Stimulated activated CD8-positive, alpha-beta memory T cell treated with anti-CD3 and anti-CD28 coated beads, Interleukin-15, amount 100 ng/mL, for 1 hour (primary cell): ENCODE results near the gene RFC2.
"Not testable (repeated sequence)": the region's sequence is repeated elsewhere in the genome, so short reads cannot be mapped to it uniquely, and the experiment has no call there.

Source experiments
- DNase-seq: peaks from one replicate; pipeline ENCODE4 v3.0.0-alpha.2; 2020; ENCODE audit warnings: low read depth

The RFC2 gene

DNA sequence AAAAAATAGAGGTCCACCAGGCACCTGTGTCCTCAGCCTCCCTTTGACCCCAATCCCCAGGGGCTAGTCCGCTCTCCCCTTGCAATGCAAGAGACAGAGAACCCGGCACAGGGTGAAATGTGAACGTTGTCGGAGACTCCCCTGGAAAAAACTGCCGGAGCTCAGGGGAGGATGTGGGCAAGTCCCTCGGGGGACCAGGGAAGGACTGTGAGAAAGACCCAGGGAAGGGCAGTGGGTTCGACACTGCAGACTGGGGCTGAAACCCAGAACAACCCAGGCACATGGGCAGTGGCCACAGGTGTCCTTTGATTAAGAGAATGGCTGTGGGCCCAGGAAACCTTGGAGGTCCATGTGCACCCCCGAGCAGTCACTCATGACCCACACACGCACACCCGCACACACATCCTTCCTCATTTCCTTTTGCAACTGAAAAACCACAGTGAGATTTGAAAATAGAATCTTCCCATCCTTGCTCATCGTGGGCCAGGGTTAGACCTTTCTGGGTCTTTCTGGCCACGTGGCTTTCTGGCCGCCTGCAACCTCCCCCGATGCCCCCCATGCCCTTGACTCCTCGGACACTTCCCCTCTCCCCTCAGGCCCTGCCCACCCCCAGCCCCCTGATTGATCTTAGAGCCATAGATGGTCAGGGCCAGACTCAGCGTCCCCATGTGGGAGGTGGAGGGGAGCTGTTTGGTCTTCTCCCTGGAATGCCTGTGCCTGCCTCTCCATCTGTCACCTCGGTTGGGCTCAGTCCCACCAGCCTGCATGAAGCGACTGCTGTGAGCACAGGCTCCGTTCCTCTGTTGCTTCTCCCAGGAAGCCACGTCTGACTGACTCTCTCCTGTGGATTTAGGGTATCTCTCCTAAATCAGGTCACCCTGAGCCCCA is 36.5 kb downstream of the RFC2 start:
- DNase-seq = no peak

- DNase-seq = no peak
Measured at GRCh38 chr7:74216361-74216761, 37.8 kb downstream of the RFC2 start.

DNA sequence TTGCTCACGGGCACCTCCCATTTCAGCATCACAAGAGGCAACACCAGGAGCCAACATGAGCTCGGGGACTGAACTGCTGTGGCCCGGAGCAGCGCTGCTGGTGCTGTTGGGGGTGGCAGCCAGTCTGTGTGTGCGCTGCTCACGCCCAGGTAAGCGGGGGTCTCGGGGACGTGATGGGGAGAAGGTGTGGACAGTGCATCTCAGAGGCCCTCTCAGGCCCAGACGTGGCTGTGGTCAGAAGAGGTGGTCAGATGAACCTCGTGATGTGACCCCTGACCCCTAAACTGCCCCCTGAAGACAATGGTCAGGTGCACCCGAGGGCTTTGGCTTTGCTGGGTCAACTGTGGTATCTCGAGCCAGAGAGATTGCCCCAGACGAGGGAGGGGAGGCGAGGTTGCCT is 38.3 kb downstream of the RFC2 start:
- DNase-seq = no peak

DNA sequence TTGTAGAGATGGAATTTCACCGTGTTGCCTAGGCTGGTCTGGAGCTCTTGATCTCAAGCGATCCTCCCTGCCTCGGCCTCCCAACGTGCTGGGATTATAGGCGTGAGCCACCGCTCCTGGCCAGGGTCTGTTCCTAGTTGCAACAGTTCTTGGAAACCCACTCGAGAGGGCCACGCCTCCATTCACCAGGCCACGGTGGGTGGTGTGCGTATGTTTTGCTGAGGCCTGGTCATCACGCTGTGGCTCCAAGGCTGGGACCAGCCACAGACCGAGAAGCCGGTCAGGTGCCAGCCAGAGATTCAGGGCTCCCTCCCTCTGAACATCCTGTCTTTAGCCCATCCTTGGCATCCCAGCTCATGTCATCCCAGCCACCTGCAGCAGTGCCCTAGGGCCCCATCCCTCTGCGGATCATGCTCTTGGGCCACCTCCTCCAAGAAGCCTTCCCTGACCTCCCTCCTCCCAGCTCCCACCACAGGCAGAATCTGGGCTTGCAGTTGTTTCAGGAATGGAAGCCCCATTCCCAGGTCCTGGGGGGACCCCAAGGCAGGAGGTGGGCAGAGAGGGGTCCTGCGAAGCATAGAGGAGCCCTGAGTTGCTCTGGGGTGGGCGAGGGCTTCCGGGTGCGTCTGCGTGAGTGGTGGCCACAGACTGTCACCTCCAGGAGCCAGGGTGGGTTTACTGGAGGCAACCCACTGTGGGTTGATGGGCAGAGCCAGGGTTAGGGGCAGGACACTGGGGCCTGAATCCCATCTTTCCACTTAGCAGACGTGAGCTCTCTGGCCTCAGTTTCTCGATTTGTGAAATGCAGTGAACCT is 39.2 kb downstream of the RFC2 start:
- no peak for DNase-seq

- no peak for DNase-seq
Measured at GRCh38 chr7:74212661-74213060, 41.5 kb downstream of the RFC2 start.

DNA sequence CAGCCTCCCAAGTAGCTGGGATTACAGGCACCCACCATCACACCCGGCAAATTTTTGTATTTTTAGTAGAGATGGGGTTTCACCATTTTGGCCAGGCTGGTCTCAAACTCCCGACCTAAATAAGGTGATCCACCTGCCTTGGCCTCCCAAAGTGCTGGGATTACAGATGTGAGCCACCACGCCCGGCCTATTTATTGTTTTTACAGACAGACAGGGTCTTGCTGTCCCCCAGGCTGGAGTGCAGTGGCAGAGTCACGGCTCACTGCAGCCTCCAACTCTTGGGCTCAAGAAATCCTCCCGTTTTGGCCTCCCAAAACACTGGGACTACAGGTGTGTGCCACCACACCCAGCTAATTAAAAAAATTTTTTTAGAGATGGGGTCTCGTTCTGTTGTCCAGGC is 46.0 kb downstream of the RFC2 start:
- DNase-seq = not testable (repeated sequence)

- DNase-seq = no peak
Measured at GRCh38 chr7:74207586-74207985, 46.6 kb downstream of the RFC2 start.

DNA sequence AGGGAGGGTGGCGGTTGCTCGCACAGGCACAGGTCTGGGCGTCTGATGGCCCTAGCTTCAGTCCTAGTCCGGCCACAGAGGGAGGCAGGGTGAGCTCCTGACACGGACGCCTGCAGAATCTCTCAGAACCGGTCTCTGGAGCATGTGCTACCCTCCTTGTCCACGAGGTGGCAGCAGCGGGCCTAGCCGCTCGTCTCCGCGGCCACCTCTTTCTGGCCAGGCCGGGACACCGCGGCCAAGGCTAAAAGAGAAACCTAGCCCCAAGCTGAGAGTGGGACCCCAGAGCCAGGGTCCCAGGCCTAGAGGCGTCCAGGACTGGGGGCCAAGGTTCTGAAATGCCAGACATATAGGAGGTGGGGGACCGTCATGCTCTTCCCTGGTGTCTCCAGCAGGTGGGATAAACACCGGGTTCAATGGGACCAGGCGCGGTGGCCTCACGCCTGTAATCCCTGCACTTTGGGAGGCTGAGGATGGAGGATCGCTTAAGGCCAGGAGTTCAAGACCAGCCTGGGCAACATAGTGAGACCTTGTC is 47.5 kb downstream of the RFC2 start:
- DNase-seq = peak; percentile 73

GRCh38 chr7:74206052-74206451 is 48.1 kb downstream of the RFC2 start:
- DNase-seq = not testable (repeated sequence)

DNA sequence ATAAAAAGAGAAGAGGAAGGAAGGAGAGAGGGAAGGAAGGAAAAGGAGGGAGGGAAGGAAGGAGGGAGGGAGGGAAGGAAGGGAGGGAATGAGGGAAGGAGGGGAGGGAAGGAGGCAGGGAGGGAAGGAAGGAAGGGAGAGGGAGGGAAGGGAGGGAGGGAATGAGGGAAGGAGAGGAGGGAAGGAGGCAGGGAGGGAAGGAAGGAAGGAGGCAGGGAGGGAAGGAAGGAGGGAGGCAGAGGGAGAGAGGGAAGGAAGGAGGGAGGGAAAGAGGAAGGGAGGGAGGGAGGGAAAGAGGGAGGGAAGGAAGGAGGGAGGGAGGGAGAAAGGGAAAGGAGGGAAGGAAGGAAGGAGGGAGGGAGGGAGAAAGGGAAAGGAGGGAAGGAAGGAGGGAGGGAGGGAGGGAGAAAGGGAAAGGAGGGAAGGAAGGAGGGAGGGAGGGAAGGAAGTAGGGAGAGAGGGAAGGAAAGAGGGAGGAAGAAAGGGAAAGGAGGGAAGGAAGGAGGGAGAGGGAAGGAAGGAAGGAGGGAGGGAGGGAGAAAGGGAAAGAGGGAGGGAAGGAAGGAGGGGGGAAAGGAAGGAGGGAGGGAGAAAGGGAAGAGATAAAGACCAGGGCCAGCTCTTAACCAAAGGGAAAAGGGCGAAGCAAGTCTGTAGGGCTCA is 50.1 kb downstream of the RFC2 start:
- DNase-seq = no peak

DNA sequence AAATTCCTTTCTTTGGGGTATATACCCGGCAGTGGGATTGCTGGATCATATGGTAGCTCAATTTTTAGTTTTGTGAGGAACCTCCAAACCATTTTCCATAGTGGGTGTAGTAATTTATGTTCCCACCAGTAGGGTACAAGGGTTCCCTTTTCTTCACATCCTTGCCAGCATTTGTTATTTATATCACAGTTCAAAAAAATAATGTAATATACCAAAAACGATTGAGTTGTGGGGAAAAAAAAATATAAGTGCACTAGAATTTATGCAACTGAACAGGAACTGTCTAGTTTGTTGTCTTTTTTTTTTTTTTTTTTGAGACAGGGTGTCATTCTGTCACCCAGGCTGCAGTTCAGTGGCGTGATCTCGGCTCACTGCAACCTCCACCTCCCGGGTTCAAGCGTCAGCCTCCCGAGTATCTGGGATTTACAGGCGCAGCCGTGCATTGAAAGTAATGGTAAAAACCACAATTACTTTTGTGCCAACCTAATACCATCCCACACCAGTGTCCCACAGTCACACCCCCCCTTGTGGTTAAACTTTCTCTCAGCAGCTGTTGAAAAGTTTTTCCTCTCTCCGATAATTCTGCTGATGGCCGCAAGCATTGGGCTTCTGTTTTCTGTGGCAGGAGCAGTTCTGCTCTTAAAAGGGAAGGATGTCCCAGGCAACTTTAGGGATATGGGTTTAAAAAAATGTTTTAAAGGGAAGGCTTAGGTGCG is 51.2 kb downstream of the RFC2 start:
- no peak for DNase-seq

- DNase-seq = no peak
Measured at GRCh38 chr7:74199551-74200355, 54.4 kb downstream of the RFC2 start.

- no peak for DNase-seq
Measured at GRCh38 chr7:74197449-74198124, 56.6 kb downstream of the RFC2 start.

DNA sequence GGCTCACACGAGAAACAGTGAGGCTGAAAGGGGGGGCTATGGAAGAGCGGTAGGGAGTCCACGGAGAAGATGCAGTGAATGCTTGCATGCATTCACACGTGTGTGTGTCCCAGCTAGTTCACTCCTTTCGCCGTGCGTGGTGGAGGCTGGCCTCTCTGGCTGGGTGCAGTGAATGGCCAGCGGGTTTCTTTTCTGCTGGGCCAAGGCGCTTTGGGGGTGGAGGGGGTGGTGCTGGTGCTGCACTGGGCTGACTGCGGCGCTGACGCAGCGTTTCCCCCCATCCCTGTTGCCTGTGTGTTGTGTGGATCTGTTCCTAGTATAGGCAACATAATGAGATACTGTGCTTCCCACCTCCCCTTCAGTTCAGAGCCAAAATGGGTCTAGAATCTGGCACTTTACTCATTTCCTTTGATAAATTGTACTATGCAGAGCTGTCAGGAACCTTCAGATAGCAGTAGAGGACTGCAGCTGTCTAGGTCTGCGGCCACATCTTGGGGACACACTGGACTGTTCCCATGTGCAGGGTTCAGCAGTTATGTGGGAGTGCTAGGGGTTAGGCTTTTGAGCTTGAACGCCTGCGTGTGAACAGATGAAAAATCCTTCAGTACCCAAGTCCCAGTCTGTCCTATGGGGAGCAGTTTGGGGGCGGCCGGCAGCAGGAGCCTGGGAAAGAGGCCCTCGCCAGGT is 58.1 kb downstream of the RFC2 start:
- not testable (repeated sequence) for DNase-seq

GRCh38 chr7:74195139-74195860 is 58.9 kb downstream of the RFC2 start:
- DNase-seq = not testable (repeated sequence)

- DNase-seq = no peak
Measured at GRCh38 chr7:74194686-74195085, 59.5 kb downstream of the RFC2 start.

GRCh38 chr7:74193913-74194312 is 60.3 kb downstream of the RFC2 start:
- no peak for DNase-seq

DNA sequence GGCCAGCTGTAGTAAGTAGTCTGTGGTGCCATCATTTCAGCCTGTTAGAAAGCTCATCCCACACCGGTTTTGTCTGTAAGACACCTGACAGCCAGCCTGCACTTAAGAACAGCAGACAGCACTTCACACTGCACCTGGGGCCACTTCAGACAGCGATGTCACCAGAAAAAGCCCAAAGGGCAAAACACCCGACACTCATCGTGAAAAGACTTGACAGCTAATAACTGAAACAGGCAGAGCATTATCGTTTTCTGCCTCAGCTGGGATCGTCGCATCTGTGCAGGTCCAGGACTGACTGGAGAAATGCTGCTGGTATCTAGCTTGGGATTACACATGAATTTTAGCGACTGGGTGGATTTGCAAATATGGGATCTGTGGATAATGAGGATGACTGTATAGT is 61.1 kb downstream of the RFC2 start:
- no peak for DNase-seq

- no peak for DNase-seq
Measured at GRCh38 chr7:74191231-74191630, 63.0 kb downstream of the RFC2 start.
